Ovary (tissue), 3 donors: ENCODE measurements around the gene DPM3.

Experiments
- POLR2A ChIP-seq: fragments of 450-650 bp; IDR thresholded peaks from one replicate; pipeline ENCODE4 v1.6.1; 2017; ENCODE audit warnings: antibody characterized with exemption, mild to moderate bottlenecking, moderate library complexity
- TF ChIP-seq, protein P1 (sequence below), 3 donors: fragments of 450-650 bp in 2 of 3; fragments of 200-600 bp in 1 of 3; IDR thresholded peaks; one replicate each; pipeline versions ENCODE4 v1.5.1 to v1.8.0; 2016 to 2022; ENCODE audit warnings: antibody characterized with exemption in 3 of 3, mild to moderate bottlenecking in 1 of 3
- donor health status: DM: no; HTN: no; CAD: no.

DNA sequence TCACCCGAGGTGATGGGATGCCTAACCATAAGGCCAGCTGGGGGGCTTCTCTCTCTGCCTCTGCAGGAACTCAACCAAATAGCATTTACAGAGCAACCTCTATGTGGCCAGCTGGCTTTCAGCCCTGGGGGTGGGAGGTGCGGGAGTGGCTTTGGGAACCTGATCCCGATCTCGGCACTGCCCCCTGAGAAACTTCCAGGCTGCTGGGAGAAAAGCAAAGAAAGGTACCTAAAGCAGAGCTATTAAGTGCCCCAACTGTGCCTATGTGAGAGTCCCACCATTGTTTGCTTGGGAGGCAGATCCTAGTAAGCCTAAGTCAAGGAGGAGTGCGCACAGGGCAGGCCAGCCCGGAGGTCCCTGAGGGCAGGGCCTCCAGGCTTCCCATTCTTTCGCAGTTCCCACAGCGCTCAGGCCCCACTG is 25.7 kb upstream of the DPM3 start:
- TF ChIP-seq, protein P1, sequence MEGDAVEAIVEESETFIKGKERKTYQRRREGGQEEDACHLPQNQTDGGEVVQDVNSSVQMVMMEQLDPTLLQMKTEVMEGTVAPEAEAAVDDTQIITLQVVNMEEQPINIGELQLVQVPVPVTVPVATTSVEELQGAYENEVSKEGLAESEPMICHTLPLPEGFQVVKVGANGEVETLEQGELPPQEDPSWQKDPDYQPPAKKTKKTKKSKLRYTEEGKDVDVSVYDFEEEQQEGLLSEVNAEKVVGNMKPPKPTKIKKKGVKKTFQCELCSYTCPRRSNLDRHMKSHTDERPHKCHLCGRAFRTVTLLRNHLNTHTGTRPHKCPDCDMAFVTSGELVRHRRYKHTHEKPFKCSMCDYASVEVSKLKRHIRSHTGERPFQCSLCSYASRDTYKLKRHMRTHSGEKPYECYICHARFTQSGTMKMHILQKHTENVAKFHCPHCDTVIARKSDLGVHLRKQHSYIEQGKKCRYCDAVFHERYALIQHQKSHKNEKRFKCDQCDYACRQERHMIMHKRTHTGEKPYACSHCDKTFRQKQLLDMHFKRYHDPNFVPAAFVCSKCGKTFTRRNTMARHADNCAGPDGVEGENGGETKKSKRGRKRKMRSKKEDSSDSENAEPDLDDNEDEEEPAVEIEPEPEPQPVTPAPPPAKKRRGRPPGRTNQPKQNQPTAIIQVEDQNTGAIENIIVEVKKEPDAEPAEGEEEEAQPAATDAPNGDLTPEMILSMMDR (IDR thresholded peaks at IDR 0.05): no peak
- TF ChIP-seq POLR2A: no peak
